Activated naive CD4-positive, alpha-beta T cell treated with anti-CD3 and anti-CD28 coated beads, Interleukin-2, amount 50 U/mL, for 24 hours (primary cell): ENCODE data around the gene CDK9.

Experiments
- H3K27ac Mint-ChIP-seq: one replicate; pipeline ENCODE4 v1.8.0; 2021; ENCODE audit warnings: mild to moderate bottlenecking, mixed read lengths
- H3K27me3 Mint-ChIP-seq: one replicate; pipeline ENCODE4 v1.8.0; 2021; ENCODE audit warnings: mixed read lengths
- H3K36me3 Mint-ChIP-seq: one replicate; pipeline ENCODE4 v1.8.0; 2021; ENCODE audit warnings: mixed read lengths
- H3K4me1 Mint-ChIP-seq: one replicate; pipeline ENCODE4 v1.8.0; 2021; ENCODE audit warnings: mixed read lengths
- H3K4me3 Mint-ChIP-seq: one replicate; pipeline ENCODE4 v1.8.0; 2021; ENCODE audit warnings: mild to moderate bottlenecking, mixed read lengths
- H3K9me3 Mint-ChIP-seq: one replicate; pipeline ENCODE4 v1.8.0; 2021; ENCODE audit warnings: mixed read lengths

CDK9 gene

GRCh38 chr9:127837346-127837745 lies 51.5 kb downstream of the CDK9 start:
- Mint-ChIP-seq H3K4me3 (no peak overlapping the region), H3K9me3 (no peaks in the 10 kb centered on the region), H3K27ac (no peak overlapping the region), H3K27me3 (no peaks in the 10 kb centered on the region), H3K36me3 (peaks cover 1% of the 10 kb centered on the region), H3K4me1 (peaks cover 14% of the 10 kb centered on the region)

- no peak overlapping the region for H3K27ac Mint-ChIP-seq
- H3K27me3 Mint-ChIP-seq: no peaks in the 10 kb centered on the region
Measured at GRCh38 chr9:127838375-127839078, 52.7 kb downstream of the CDK9 start.

More at GRCh38 chr9:127838375-127839078, 52.7 kb downstream of the CDK9 start:
- Mint-ChIP-seq H3K9me3 (no peaks in the 10 kb centered on the region), H3K4me1 (peaks cover 6% of the 10 kb centered on the region), H3K36me3 (peaks cover 1% of the 10 kb centered on the region), H3K4me3 (no peak overlapping the region)
